ENCODE measurements around the gene DGKI. TPM values are rescaled to one million over a fixed set of nuclear protein-coding genes. Genes with fewer than 3 reads are reported as not detected.

Gene DGKI
- total RNA-seq, 1 experiment from 2014 or later: 0.55 TPM

DNA sequence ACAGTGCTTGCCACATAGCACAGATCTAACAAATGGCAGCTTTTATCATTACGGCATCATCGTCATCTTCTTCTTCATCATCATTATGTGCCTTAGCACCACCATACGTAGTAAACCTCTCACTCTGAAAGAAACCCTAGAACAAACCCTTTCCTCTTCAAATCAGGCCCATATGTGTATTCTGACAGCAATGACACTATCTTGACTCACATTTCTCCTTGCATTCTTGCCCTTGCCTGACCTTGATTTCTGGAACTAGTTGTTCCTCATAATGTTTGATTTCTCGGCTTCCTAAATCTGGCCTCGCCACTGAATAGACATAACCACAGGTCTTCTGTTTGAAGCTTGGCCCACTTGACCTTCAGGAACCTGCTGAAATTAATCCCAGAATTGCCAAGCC lies 115.3 kb downstream of the DGKI start:
- TF ChIP-seq, protein P1, sequence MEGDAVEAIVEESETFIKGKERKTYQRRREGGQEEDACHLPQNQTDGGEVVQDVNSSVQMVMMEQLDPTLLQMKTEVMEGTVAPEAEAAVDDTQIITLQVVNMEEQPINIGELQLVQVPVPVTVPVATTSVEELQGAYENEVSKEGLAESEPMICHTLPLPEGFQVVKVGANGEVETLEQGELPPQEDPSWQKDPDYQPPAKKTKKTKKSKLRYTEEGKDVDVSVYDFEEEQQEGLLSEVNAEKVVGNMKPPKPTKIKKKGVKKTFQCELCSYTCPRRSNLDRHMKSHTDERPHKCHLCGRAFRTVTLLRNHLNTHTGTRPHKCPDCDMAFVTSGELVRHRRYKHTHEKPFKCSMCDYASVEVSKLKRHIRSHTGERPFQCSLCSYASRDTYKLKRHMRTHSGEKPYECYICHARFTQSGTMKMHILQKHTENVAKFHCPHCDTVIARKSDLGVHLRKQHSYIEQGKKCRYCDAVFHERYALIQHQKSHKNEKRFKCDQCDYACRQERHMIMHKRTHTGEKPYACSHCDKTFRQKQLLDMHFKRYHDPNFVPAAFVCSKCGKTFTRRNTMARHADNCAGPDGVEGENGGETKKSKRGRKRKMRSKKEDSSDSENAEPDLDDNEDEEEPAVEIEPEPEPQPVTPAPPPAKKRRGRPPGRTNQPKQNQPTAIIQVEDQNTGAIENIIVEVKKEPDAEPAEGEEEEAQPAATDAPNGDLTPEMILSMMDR (conservative IDR thresholded peaks at IDR 0.05): no peak
- H3K4me2 ChIP-seq (ENCODE audit: insufficient read depth, insufficient read length, low read length): no peak overlapping the region
- Mint-ChIP-seq H3K36me3 (ENCODE audit: insufficient read depth in 1 of 3, low read depth in 3 of 3) (no peaks in the 10 kb centered on the region), H3K27ac (no peak overlapping the region), H3K4me1 (peaks cover 0 to 4% of the 10 kb centered on the region in 2 experiments; a peak in 1 of 4 replicates), H3K4me3 (no peak overlapping the region), H3K9me3 (no peaks in the 10 kb centered on the region), H3K27me3 (ENCODE audit: low read depth) (no peaks in the 10 kb centered on the region)
- H3K18ac ChIP-seq (ENCODE audit: insufficient read length, low read depth, low read length): no peak overlapping the region
- no peaks in the 10 kb centered on the region for H3K27me3 ChIP-seq (ENCODE audit: insufficient read depth, low read length)
- H3K27ac ChIP-seq (ENCODE audit: insufficient read length, low read depth, low read length): no peak overlapping the region
- no peak overlapping the region for H3T11ph ChIP-seq (ENCODE audit: low read length)
- H4K8ac ChIP-seq (replicated peaks; ENCODE audit: insufficient read length, low read depth, low read length): no peak overlapping the region
- H3K23ac ChIP-seq (ENCODE audit: insufficient read length, low read depth, low read length): no peak overlapping the region
- no CpG with 5 or more reads among the region's 5 CpGs for WGBS (ENCODE audit: extremely low coverage, insufficient read length, low lambda C conversion rate)
- H2BK120ac ChIP-seq (ENCODE audit: low read depth, low read length, poor library complexity, severe bottlenecking): no peak overlapping the region
- H2BK20ac ChIP-seq (ENCODE audit: low read depth, low read length, poor library complexity, severe bottlenecking): no peak overlapping the region
- H3K14ac ChIP-seq (ENCODE audit: insufficient read depth, low read length): no peak overlapping the region
- no peaks in the 10 kb centered on the region for H3K23me2 ChIP-seq (ENCODE audit: insufficient read length, low read depth, low read length, poor library complexity, severe bottlenecking)
- H3K9me3 ChIP-seq (ENCODE audit: control insufficient read depth, low read depth, low read length): no peaks in the 10 kb centered on the region
- no peak overlapping the region for H4K91ac ChIP-seq (ENCODE audit: insufficient read length, low read depth, low read length)
- H2BK12ac ChIP-seq (ENCODE audit: insufficient read length, low read depth, low read length): no peak overlapping the region
- H4K5ac ChIP-seq (ENCODE audit: insufficient read length, low read depth, low read length): no peak overlapping the region
- no peaks in the 10 kb centered on the region for H3K79me2 ChIP-seq (ENCODE audit: insufficient read depth, low read length)
- H3K79me1 ChIP-seq (ENCODE audit: insufficient read depth, low read depth, low read length, poor library complexity, severe bottlenecking): no peaks in the 10 kb centered on the region
- no peak overlapping the region for H2BK5ac ChIP-seq (ENCODE audit: insufficient read length, low read length)
- H3K56ac ChIP-seq (ENCODE audit: insufficient read length, low read depth, low read length): no peak overlapping the region
- H2AK5ac ChIP-seq (ENCODE audit: insufficient read length, low read length): no peak overlapping the region
- H2BK15ac ChIP-seq (ENCODE audit: low read depth, low read length): no peak overlapping the region
- no peak overlapping the region for H3K4ac ChIP-seq (ENCODE audit: low read depth, low read length)
- no peak overlapping the region for H2AFZ ChIP-seq (ENCODE audit: low read length)
- no peak for DNase-seq
- no peaks in the 10 kb centered on the region for H4K20me1 ChIP-seq (ENCODE audit: control insufficient read depth, insufficient read depth, insufficient read length)
- H3K9ac ChIP-seq (ENCODE audit: extremely low read depth, insufficient read length, low read length): no peak overlapping the region
- no peaks in the 10 kb centered on the region for H3K4me1 ChIP-seq (ENCODE audit: insufficient read depth, low read length)
